Gastroesophageal sphincter (tissue), 3 donors: Measurements from ENCODE around the gene OTUB2.

ENCODE experiments used
- CTCF ChIP-seq, 4 experiments: fragments of 200-600 bp in 2 of 4; fragments of 450-650 bp in 2 of 4; sonication (generic) in 1 of 4; IDR thresholded peaks; one replicate each; pipeline ENCODE4 v1.5.1; 2017 to 2019; ENCODE audit warnings: antibody characterized with exemption in 4 of 4, mild to moderate bottlenecking in 2 of 4, moderate library complexity in 2 of 4
- EP300 ChIP-seq: sonication (generic); formaldehyde crosslinking; IDR thresholded peaks from one replicate; pipeline ENCODE4 v1.6.1; 2017; ENCODE audit warnings: antibody characterized with exemption, mild to moderate bottlenecking
- POLR2A ChIP-seq, 2 donors: fragments of 450-650 bp; IDR thresholded peaks; one replicate each; pipeline ENCODE4 v1.6.1; 2017; ENCODE audit warnings: antibody characterized with exemption in 2 of 2, mild to moderate bottlenecking in 2 of 2, moderate library complexity in 1 of 2

GRCh38 chr14:94045563-94046345, 19.6 kb downstream of the OTUB2 start:
- TF ChIP-seq CTCF (IDR thresholded peaks at IDR 0.05) (no peak), POLR2A (IDR thresholded peaks at IDR 0.05) (no peak), EP300 (no peak)
